Measurements from ENCODE around the gene ZNF81.

DNA sequence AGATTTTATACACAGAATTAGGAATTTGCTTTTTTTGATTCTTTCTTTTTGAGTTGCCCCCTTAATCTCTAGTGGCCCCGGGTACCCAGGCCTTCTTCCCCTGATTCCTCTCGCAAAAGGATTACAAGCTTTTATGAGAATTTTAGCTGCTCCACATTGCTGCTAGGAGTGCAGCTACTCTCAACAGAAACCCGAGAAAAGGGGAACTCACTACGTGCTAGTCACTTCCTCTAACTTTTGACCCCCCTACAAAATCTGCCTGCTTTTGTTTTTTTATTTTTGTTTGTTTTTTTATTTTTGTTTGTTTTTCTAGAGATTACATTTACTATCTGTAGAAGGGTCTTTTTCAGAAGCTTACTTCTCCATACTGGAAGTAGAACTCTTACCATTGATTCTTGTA lies 64.1 kb downstream of the ZNF81 start:
- TF ChIP-seq, protein P1, sequence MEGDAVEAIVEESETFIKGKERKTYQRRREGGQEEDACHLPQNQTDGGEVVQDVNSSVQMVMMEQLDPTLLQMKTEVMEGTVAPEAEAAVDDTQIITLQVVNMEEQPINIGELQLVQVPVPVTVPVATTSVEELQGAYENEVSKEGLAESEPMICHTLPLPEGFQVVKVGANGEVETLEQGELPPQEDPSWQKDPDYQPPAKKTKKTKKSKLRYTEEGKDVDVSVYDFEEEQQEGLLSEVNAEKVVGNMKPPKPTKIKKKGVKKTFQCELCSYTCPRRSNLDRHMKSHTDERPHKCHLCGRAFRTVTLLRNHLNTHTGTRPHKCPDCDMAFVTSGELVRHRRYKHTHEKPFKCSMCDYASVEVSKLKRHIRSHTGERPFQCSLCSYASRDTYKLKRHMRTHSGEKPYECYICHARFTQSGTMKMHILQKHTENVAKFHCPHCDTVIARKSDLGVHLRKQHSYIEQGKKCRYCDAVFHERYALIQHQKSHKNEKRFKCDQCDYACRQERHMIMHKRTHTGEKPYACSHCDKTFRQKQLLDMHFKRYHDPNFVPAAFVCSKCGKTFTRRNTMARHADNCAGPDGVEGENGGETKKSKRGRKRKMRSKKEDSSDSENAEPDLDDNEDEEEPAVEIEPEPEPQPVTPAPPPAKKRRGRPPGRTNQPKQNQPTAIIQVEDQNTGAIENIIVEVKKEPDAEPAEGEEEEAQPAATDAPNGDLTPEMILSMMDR (conservative IDR thresholded peaks at IDR 0.05; ENCODE audit: low read depth, low read length), result no peak
- TF ChIP-seq POLR2A (IDR thresholded peaks at IDR 0.05; ENCODE audit: low read depth, low read length), result no peak
- TF ChIP-seq RAD21 (IDR thresholded peaks at IDR 0.05; ENCODE audit: low read length), result no peak
- TF ChIP-seq BHLHE40 (IDR thresholded peaks at IDR 0.05; ENCODE audit: low read depth, low read length), result no peak
- no peak for TF ChIP-seq SMC3 (IDR thresholded peaks at IDR 0.05; ENCODE audit: low read depth, low read length)
- TF ChIP-seq RCOR1 (IDR thresholded peaks at IDR 0.05; ENCODE audit: insufficient replicate concordance, low read length), result no peak
- no peak for TF ChIP-seq CEBPB (IDR thresholded peaks at IDR 0.05; ENCODE audit: low read depth, low read length)
- TF ChIP-seq MAFK (IDR thresholded peaks at IDR 0.05; ENCODE audit: low read depth, low read length), result no peak
